ENCODE data around the gene MYRFL. TPM values are rescaled to one million over a fixed set of nuclear protein-coding genes. Genes with fewer than 3 reads are reported as not detected.

MYRFL gene
- total RNA-seq, 1 experiment from 2014 or later: not detected

GRCh38 chr12:69947123-69947522, 122.1 kb downstream of the MYRFL start:
- in situ Hi-C loops (cut with HindIII; ENCODE audit: low pct_unique_long_range_greater_than_20kb, low sequenced_read_pairs): no loop called here
- no peak for DNase-seq (ENCODE audit: low read depth, low spot score)

- in situ Hi-C loops (cut with HindIII; ENCODE audit: low pct_unique_long_range_greater_than_20kb, low sequenced_read_pairs): no loop called here
- DNase-seq (ENCODE audit: low read depth, low spot score): no peak
These were observed 122.9 kb downstream of the MYRFL start for GRCh38 chr12:69947897-69948296.

- in situ Hi-C loops (cut with HindIII; ENCODE audit: low pct_unique_long_range_greater_than_20kb, low sequenced_read_pairs): no loop called here
- no peak for DNase-seq (ENCODE audit: low read depth, low spot score)
These were observed 123.8 kb downstream of the MYRFL start for GRCh38 chr12:69948851-69949250.

GRCh38 chr12:69949311-69950002, 124.4 kb downstream of the MYRFL start:
- no peak for DNase-seq (ENCODE audit: low read depth, low spot score)
- in situ Hi-C loops (cut with HindIII; ENCODE audit: low pct_unique_long_range_greater_than_20kb, low sequenced_read_pairs): no loop called here

GRCh38 chr12:69951108-69951507, 126.1 kb downstream of the MYRFL start:
- no peak for DNase-seq (ENCODE audit: low read depth, low spot score)
- in situ Hi-C loops (cut with HindIII; ENCODE audit: low pct_unique_long_range_greater_than_20kb, low sequenced_read_pairs): no loop called here

GRCh38 chr12:69952890-69953289, 127.9 kb downstream of the MYRFL start:
- no peak for DNase-seq (ENCODE audit: low read depth, low spot score)
- in situ Hi-C loops (cut with HindIII; ENCODE audit: low pct_unique_long_range_greater_than_20kb, low sequenced_read_pairs): no loop called here

- DNase-seq (ENCODE audit: low read depth, low spot score): no peak
- in situ Hi-C loops (cut with HindIII; ENCODE audit: low pct_unique_long_range_greater_than_20kb, low sequenced_read_pairs): no loop called here
These were observed 136.2 kb downstream of the MYRFL start for GRCh38 chr12:69961246-69961645.

GRCh38 chr12:69966409-69966808, 141.4 kb downstream of the MYRFL start:
- in situ Hi-C loops (cut with HindIII; ENCODE audit: low pct_unique_long_range_greater_than_20kb, low sequenced_read_pairs): no loop called here
- DNase-seq (ENCODE audit: low read depth, low spot score): peak; percentile 69

- peak; percentile 56 for DNase-seq (ENCODE audit: low read depth, low spot score)
- in situ Hi-C loops (cut with HindIII; ENCODE audit: low pct_unique_long_range_greater_than_20kb, low sequenced_read_pairs): no loop called here
These were observed 141.8 kb downstream of the MYRFL start for GRCh38 chr12:69966839-69967238.

- DNase-seq (ENCODE audit: low read depth, low spot score): no peak
These were observed 144.0 kb downstream of the MYRFL start for GRCh38 chr12:69969011-69969410.

GRCh38 chr12:69972136-69972535, 147.1 kb downstream of the MYRFL start:
- no peak for DNase-seq (ENCODE audit: low read depth, low spot score)
- in situ Hi-C loops (cut with HindIII; ENCODE audit: low pct_unique_long_range_greater_than_20kb, low sequenced_read_pairs): no loop called here

More at GRCh38 chr12:69969011-69969410, 144.0 kb downstream of the MYRFL start:
- in situ Hi-C loops (cut with HindIII; ENCODE audit: low pct_unique_long_range_greater_than_20kb, low sequenced_read_pairs): no loop called here

GRCh38 chr12:69978020-69978419, 153.0 kb downstream of the MYRFL start:
- in situ Hi-C loops (cut with HindIII; ENCODE audit: low pct_unique_long_range_greater_than_20kb, low sequenced_read_pairs): no loop called here

GRCh38 chr12:69981881-69982475, 157.0 kb downstream of the MYRFL start:
- in situ Hi-C loops (cut with HindIII; ENCODE audit: low pct_unique_long_range_greater_than_20kb, low sequenced_read_pairs): no loop called here
- no peak for DNase-seq (ENCODE audit: low read depth, low spot score)

More at GRCh38 chr12:69978020-69978419, 153.0 kb downstream of the MYRFL start:
- no peak for DNase-seq (ENCODE audit: low read depth, low spot score)

- no peak for DNase-seq (ENCODE audit: low read depth, low spot score)
- in situ Hi-C loops (cut with HindIII; ENCODE audit: low pct_unique_long_range_greater_than_20kb, low sequenced_read_pairs): no loop called here
These were observed 159.2 kb downstream of the MYRFL start for GRCh38 chr12:69984241-69984640.

- DNase-seq (ENCODE audit: low read depth, low spot score): peak; percentile 39
- in situ Hi-C loops (cut with HindIII; ENCODE audit: low pct_unique_long_range_greater_than_20kb, low sequenced_read_pairs): no loop called here
These were observed 160.6 kb downstream of the MYRFL start for GRCh38 chr12:69985656-69986055.

GRCh38 chr12:69986114-69986513, 161.1 kb downstream of the MYRFL start:
- no peak for DNase-seq (ENCODE audit: low read depth, low spot score)
- in situ Hi-C loops (cut with HindIII; ENCODE audit: low pct_unique_long_range_greater_than_20kb, low sequenced_read_pairs): no loop called here

- in situ Hi-C loops (cut with HindIII; ENCODE audit: low pct_unique_long_range_greater_than_20kb, low sequenced_read_pairs): no loop called here
- DNase-seq (ENCODE audit: low read depth, low spot score): peak; percentile 28
These were observed 162.6 kb downstream of the MYRFL start for GRCh38 chr12:69987579-69988091.

GRCh38 chr12:69988481-69989321, 163.7 kb downstream of the MYRFL start:
- in situ Hi-C loops (cut with HindIII; ENCODE audit: low pct_unique_long_range_greater_than_20kb, low sequenced_read_pairs): no loop called here
- DNase-seq (ENCODE audit: low read depth, low spot score): no peak

Data from SK-MEL-5 (cell line).